Right atrium auricular region (tissue), 2 donors: Measurements from ENCODE around the gene ROBO4. TPM values are rescaled to one million over a fixed set of nuclear protein-coding genes. Genes with fewer than 3 reads are reported as not detected.

Experiments used
- DNase-seq: peaks from one replicate; pipeline ENCODE4 v3.0.0-alpha.2; 2019; ENCODE audit warnings: low spot score
- H3K27ac ChIP-seq, 2 donors: fragments of 200-600 bp; sonication (generic); 1 replicate in 1 of 2; 2 replicates in 1 of 2; pipeline ENCODE4 v1.5.1; 2016 to 2019
- H3K27me3 ChIP-seq, 2 donors: fragments of 200-600 bp; sonication (generic); one replicate each; pipeline versions ENCODE4 v1.5.1 to v1.6.0; 2017 to 2019
- H3K36me3 ChIP-seq: fragments of 200-600 bp; sonication (generic); one replicate; pipeline ENCODE4 v1.5.1; 2016
- H3K4me1 ChIP-seq, 2 donors: fragments of 200-600 bp; sonication (generic); one replicate each; pipeline versions ENCODE4 v1.5.1 to v1.6.0; 2017 to 2019
- H3K4me3 ChIP-seq, 2 donors: fragments of 200-600 bp; sonication (generic); 1 replicate in 1 of 2; 2 replicates in 1 of 2; pipeline ENCODE4 v1.5.1; 2017 to 2019; ENCODE audit warnings: mild to moderate bottlenecking in 1 of 2, moderate library complexity in 1 of 2
- H3K9me3 ChIP-seq, 2 donors: fragments of 200-600 bp; sonication (generic); one replicate each; pipeline ENCODE4 v1.5.1; 2019
- total RNA-seq, 2 donors: library from RNA; depleted of rRNA; stranded (reverse); fragments of >200 nt; gene quantifications; one replicate each; pipeline ENCODE4 v1.1.0, GENCODE V29; 2016
- TF ChIP-seq, protein P1 (sequence below), 2 donors: fragments of 200-600 bp; sonication (generic); IDR thresholded peaks; one replicate each; pipeline ENCODE4 v1.5.1; 2019; ENCODE audit warnings: antibody characterized with exemption in 2 of 2

Gene ROBO4
- total RNA-seq, 2 donors from 2014 or later = 16.2 to 21.6 TPM

DNA sequence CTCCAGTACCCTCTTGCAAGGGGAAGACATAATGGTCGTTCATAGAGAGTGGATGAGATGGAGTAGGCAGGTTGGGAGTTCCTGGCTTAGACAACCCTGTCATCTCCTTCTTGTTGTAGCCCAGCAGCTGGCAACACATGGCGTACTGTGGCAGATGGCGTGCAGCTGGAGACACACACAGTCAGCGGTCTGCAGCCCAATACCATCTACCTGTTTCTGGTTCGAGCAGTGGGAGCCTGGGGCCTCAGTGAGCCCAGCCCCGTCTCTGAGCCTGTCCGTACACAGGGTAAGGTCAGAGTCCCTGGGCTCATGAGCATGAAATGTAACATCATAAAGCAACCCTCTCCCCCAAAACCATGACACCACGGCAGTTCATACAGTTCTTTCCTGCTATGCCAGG, 23.7 kb downstream of the ROBO4 start:
- Histone ChIP-seq H3K27me3 (peaks cover 0 to 14% of the 10 kb centered on the region in 2 donors), H3K9me3 (no peaks in the 10 kb centered on the region), H3K36me3 (no peaks in the 10 kb centered on the region), H3K4me1 (peaks cover 0 to 22% of the 10 kb centered on the region in 2 donors), H3K4me3 (no peak overlapping the region), H3K27ac (no peak overlapping the region)
- DNase-seq = no peak
- TF ChIP-seq, protein P1, sequence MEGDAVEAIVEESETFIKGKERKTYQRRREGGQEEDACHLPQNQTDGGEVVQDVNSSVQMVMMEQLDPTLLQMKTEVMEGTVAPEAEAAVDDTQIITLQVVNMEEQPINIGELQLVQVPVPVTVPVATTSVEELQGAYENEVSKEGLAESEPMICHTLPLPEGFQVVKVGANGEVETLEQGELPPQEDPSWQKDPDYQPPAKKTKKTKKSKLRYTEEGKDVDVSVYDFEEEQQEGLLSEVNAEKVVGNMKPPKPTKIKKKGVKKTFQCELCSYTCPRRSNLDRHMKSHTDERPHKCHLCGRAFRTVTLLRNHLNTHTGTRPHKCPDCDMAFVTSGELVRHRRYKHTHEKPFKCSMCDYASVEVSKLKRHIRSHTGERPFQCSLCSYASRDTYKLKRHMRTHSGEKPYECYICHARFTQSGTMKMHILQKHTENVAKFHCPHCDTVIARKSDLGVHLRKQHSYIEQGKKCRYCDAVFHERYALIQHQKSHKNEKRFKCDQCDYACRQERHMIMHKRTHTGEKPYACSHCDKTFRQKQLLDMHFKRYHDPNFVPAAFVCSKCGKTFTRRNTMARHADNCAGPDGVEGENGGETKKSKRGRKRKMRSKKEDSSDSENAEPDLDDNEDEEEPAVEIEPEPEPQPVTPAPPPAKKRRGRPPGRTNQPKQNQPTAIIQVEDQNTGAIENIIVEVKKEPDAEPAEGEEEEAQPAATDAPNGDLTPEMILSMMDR (IDR thresholded peaks at IDR 0.05) = no peak

DNA sequence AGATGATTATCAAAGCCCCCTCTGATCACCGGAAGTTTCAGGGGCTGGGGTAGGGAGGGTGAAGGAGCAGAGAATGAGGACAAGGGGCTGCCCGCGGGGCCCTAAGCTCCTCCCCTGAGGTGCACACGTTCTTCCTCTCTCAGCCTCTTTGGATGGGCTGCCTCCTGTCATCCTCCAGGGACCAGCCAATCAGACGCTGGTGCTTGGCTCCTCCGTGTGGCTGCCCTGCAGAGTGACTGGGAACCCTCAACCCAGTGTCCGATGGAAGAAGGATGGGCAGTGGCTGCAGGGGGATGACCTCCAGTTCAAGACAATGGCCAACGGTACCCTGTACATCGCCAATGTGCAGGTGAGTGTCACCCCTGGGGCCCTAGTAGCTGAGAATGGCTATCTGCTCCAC, 24.9 kb downstream of the ROBO4 start:
- no peaks in the 10 kb centered on the region for H3K9me3 ChIP-seq
- peaks cover 0 to 21% of the 10 kb centered on the region in 2 donors for H3K4me1 ChIP-seq
- no peak overlapping the region for H3K27ac ChIP-seq
- TF ChIP-seq, protein P1 (IDR thresholded peaks at IDR 0.05) = no peak
- DNase-seq = no peak
- no peak overlapping the region for H3K4me3 ChIP-seq
- H3K36me3 ChIP-seq = no peaks in the 10 kb centered on the region
- H3K27me3 ChIP-seq = peaks cover 10 to 23% of the 10 kb centered on the region in 2 donors

DNA sequence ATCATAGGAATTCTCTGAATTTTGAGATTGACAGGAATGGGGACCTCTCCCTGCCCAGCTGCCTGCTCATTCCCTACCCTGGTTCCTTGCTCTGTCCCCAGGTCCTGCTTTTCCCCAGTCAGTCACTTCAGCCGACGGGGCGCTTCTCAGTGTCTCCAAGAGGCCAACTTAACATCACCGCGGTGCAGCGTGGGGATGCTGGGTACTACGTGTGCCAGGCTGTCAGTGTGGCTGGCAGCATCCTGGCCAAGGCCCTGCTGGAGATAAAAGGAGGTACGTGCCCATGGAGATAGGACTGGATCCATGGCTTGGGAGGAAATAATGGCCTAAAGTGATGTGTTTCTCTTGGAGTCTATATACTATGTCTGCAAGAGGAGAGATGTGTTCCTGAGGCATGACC, 25.4 kb downstream of the ROBO4 start:
- Histone ChIP-seq H3K27me3 (peaks cover 10 to 25% of the 10 kb centered on the region in 2 donors), H3K4me1 (peaks cover 0 to 17% of the 10 kb centered on the region in 2 donors), H3K36me3 (no peaks in the 10 kb centered on the region), H3K27ac (no peak overlapping the region), H3K4me3 (no peak overlapping the region), H3K9me3 (no peaks in the 10 kb centered on the region)
- no peak for DNase-seq
- TF ChIP-seq, protein P1 (IDR thresholded peaks at IDR 0.05) = no peak

DNA sequence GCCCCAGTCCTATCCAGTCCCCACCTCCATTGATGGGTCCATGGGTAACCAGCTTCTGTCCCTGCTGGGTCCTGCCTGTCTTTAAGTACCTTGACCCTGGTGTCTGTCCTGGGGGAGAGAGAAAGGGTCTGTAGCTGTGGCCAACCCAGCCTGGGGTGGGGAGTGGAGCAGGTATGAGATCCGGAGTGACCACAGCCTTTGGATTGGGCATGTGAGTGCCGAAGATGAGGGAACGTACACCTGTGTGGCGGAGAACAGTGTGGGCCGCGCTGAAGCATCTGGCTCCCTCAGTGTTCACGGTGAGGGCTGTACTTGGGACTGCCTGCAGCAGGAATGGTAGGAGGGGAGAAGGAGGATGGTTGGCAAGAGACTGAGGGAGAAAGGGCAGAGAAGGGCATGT, 27.2 kb downstream of the ROBO4 start:
- Histone ChIP-seq H3K36me3 (no peaks in the 10 kb centered on the region), H3K4me1 (peaks cover 0 to 24% of the 10 kb centered on the region in 2 donors), H3K27me3 (peaks cover 24 to 40% of the 10 kb centered on the region in 2 donors), H3K9me3 (no peaks in the 10 kb centered on the region), H3K4me3 (no peak overlapping the region), H3K27ac (no peak overlapping the region)
- TF ChIP-seq, protein P1 (IDR thresholded peaks at IDR 0.05) = no peak
- DNase-seq = no peak

DNA sequence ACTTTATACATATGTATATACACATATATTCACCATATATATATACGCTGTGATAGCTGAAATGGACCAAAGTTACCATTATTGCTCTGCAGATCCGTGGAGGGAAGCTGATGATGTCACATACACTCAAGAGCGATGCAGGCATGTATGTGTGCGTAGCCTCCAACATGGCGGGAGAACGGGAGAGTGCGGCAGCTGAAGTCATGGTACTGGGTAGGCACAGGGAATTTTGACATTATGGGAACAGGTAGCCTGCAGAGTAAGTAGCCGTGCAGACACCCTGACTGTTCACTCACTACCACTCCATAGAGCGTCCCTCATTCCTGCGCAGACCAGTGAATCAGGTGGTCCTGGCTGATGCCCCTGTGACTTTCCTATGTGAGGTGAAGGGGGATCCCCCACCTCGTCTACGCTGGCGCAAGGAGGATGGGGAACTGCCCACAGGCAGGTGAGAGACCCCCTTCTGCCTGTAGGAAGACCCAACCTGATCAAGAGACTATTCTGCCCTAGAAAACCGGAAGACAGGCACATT, 27.7 kb downstream of the ROBO4 start:
- Histone ChIP-seq H3K36me3 (no peaks in the 10 kb centered on the region), H3K4me3 (no peak overlapping the region), H3K27me3 (peaks cover 28 to 45% of the 10 kb centered on the region in 2 donors), H3K9me3 (no peaks in the 10 kb centered on the region), H3K27ac (no peak overlapping the region), H3K4me1 (peaks cover 0 to 30% of the 10 kb centered on the region in 2 donors)
- TF ChIP-seq, protein P1 (IDR thresholded peaks at IDR 0.05) = no peak
- no peak for DNase-seq

DNA sequence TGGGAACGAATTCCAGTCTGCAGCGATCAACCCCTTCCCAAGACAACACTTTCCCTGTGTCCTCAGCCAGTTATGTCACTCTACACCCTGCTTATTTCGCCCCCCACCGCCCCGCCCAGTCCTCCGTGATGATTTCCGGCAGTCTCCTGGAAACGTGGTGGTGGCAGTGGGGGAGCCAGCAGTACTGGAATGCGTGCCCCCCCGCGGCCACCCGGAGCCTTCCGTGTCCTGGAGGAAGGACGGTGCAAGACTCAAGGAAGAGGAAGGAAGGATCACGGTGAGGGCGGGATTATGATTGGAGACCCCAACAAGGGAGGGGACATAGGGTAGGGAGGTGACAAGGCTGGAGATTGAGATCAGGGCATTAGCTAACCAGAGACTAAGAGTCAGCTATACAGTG, 28.3 kb downstream of the ROBO4 start:
- H3K4me3 ChIP-seq = no peak overlapping the region
- no peak overlapping the region for H3K27ac ChIP-seq
- no peaks in the 10 kb centered on the region for H3K9me3 ChIP-seq
- no peaks in the 10 kb centered on the region for H3K36me3 ChIP-seq
- peaks cover 0 to 33% of the 10 kb centered on the region in 2 donors for H3K4me1 ChIP-seq
- TF ChIP-seq, protein P1 (IDR thresholded peaks at IDR 0.05) = no peak
- DNase-seq = no peak
- peaks cover 28 to 51% of the 10 kb centered on the region in 2 donors for H3K27me3 ChIP-seq
